Effector memory CD8-positive, alpha-beta T cell (primary cell): ENCODE data around the gene CEACAM3.
"Not testable (repeated sequence)": the region's sequence is repeated elsewhere in the genome, so short reads cannot be mapped to it uniquely, and the experiment has no call there.

ENCODE experiments used
- ATAC-seq: fragments of 150-1000 bp; cut with Tn5 transposase; replicated peaks from 2 replicates; pipeline ENCODE4 v1.10.0; 2021; ENCODE audit warnings: mild to moderate bottlenecking, moderate library complexity
- DNase-seq, 3 experiments: peaks; one replicate each; pipeline ENCODE4 v3.0.0; 2021
- H3K27ac Mint-ChIP-seq, 2 donors: one replicate each; pipeline ENCODE4 v1.8.0; 2022; ENCODE audit warnings: mild to moderate bottlenecking in 2 of 2, mixed read lengths in 2 of 2, moderate library complexity in 2 of 2
- H3K27me3 Mint-ChIP-seq, 2 donors: one replicate each; pipeline ENCODE4 v1.8.0; 2022; ENCODE audit warnings: mixed read lengths in 2 of 2
- H3K36me3 Mint-ChIP-seq: one replicate; pipeline ENCODE4 v1.8.0; 2022; ENCODE audit warnings: mild to moderate bottlenecking, moderate library complexity, mixed read lengths; ENCODE audit not compliant: insufficient read depth
- H3K4me1 Mint-ChIP-seq, 2 donors: one replicate each; pipeline ENCODE4 v1.8.0; 2022; ENCODE audit warnings: low read depth in 2 of 2, mixed read lengths in 2 of 2
- H3K4me3 Mint-ChIP-seq, 2 donors: one replicate each; pipeline ENCODE4 v1.8.0; 2022; ENCODE audit warnings: mild to moderate bottlenecking in 2 of 2, mixed read lengths in 2 of 2, moderate library complexity in 2 of 2
- H3K9me3 Mint-ChIP-seq, 2 donors: one replicate each; pipeline ENCODE4 v1.8.0; 2022; ENCODE audit warnings: mixed read lengths in 2 of 2

Gene CEACAM3

GRCh38 chr19:41776700-41777099 lies 19.7 kb upstream of the CEACAM3 start:
- ATAC-seq (no peak), DNase-seq (no peak)
- peaks cover 10 to 20% of the 10 kb centered on the region in 2 donors for H3K4me1 Mint-ChIP-seq
- H3K36me3 Mint-ChIP-seq: peaks cover 3% of the 10 kb centered on the region
- H3K9me3 Mint-ChIP-seq: no peaks in the 10 kb centered on the region
- H3K27me3 Mint-ChIP-seq: peaks cover 55 to 94% of the 10 kb centered on the region in 2 donors
- H3K4me3 Mint-ChIP-seq: no peak overlapping the region
- H3K27ac Mint-ChIP-seq: no peak overlapping the region

- Mint-ChIP-seq H3K27me3 (peaks cover 63 to 79% of the 10 kb centered on the region in 2 donors), H3K36me3 (no peaks in the 10 kb centered on the region), H3K9me3 (no peaks in the 10 kb centered on the region), H3K4me1 (peaks cover 14 to 15% of the 10 kb centered on the region in 2 donors), H3K4me3 (no peak overlapping the region), H3K27ac (no peak overlapping the region)
- no peak for ATAC-seq
- no peak for DNase-seq
Observed at GRCh38 chr19:41783612-41784011, 12.8 kb upstream of the CEACAM3 start.

- ATAC-seq (no peak), DNase-seq (no peak)
- Mint-ChIP-seq H3K36me3 (no peaks in the 10 kb centered on the region), H3K4me3 (peak overlapping the region; percentile 48 to 49), H3K4me1 (peaks cover 14 to 15% of the 10 kb centered on the region in 2 donors), H3K27me3 (peaks cover 68 to 79% of the 10 kb centered on the region in 2 donors), H3K9me3 (no peaks in the 10 kb centered on the region), H3K27ac (no peak overlapping the region)
Observed at GRCh38 chr19:41784312-41784711, 12.1 kb upstream of the CEACAM3 start.

- H3K9me3 Mint-ChIP-seq: no peaks in the 10 kb centered on the region
- H3K36me3 Mint-ChIP-seq: no peaks in the 10 kb centered on the region
- DNase-seq (no peak), ATAC-seq (peak; percentile 38)
- H3K4me3 Mint-ChIP-seq: peak overlapping the region; percentile 48 to 49
- no peak overlapping the region for H3K27ac Mint-ChIP-seq
- H3K4me1 Mint-ChIP-seq: peaks cover 14 to 15% of the 10 kb centered on the region in 2 donors
- H3K27me3 Mint-ChIP-seq: peaks cover 70 to 79% of the 10 kb centered on the region in 2 donors
Observed at GRCh38 chr19:41784743-41785142, 11.6 kb upstream of the CEACAM3 start.

- ATAC-seq: peak; percentile 94
- DNase-seq: peak; percentile 59 to 67 (median 64)
- Mint-ChIP-seq H3K36me3 (no peaks in the 10 kb centered on the region), H3K4me1 (peaks cover 14 to 15% of the 10 kb centered on the region in 2 donors), H3K9me3 (no peaks in the 10 kb centered on the region), H3K27ac (no peak overlapping the region), H3K27me3 (peaks cover 64 to 74% of the 10 kb centered on the region in 2 donors), H3K4me3 (peak overlapping the region; percentile 48 to 49)
Observed at GRCh38 chr19:41785653-41786052, 10.7 kb upstream of the CEACAM3 start.

- Mint-ChIP-seq H3K4me3 (no peak overlapping the region), H3K9me3 (no peaks in the 10 kb centered on the region), H3K27ac (no peak overlapping the region), H3K27me3 (peaks cover 65 to 76% of the 10 kb centered on the region in 2 donors), H3K36me3 (no peaks in the 10 kb centered on the region), H3K4me1 (peaks cover 14 to 15% of the 10 kb centered on the region in 2 donors)
- DNase-seq (no peak), ATAC-seq (no peak)
Observed at GRCh38 chr19:41787055-41787454, 9.3 kb upstream of the CEACAM3 start.

- H3K27ac Mint-ChIP-seq, ATAC-seq, H3K9me3 Mint-ChIP-seq, H3K4me3 Mint-ChIP-seq, DNase-seq, H3K36me3 Mint-ChIP-seq: not testable (repeated sequence)
- Mint-ChIP-seq H3K4me1 (peaks cover 15% of the 10 kb centered on the region in 2 donors), H3K27me3 (peaks cover 68 to 81% of the 10 kb centered on the region in 2 donors)
Observed at GRCh38 chr19:41788518-41788917, 7.9 kb upstream of the CEACAM3 start.

GRCh38 chr19:41789053-41789452 lies 7.3 kb upstream of the CEACAM3 start:
- not testable (repeated sequence) for H3K4me3 Mint-ChIP-seq, DNase-seq, H3K9me3 Mint-ChIP-seq, ATAC-seq, H3K36me3 Mint-ChIP-seq
- peaks cover 69 to 82% of the 10 kb centered on the region in 2 donors for H3K27me3 Mint-ChIP-seq
- H3K4me1 Mint-ChIP-seq: peaks cover 15% of the 10 kb centered on the region in 2 donors
- H3K27ac Mint-ChIP-seq: peak overlapping the region in 1 of 2 donors; percentile 1

- H3K27me3 Mint-ChIP-seq: peaks cover 61 to 79% of the 10 kb centered on the region in 2 donors
- no peaks in the 10 kb centered on the region for H3K9me3 Mint-ChIP-seq
- H3K36me3 Mint-ChIP-seq: peaks cover 2% of the 10 kb centered on the region
- peak; percentile 50 for ATAC-seq
- no peak overlapping the region for H3K27ac Mint-ChIP-seq
- DNase-seq: peak; percentile 15 to 24 (median 17)
- H3K4me1 Mint-ChIP-seq: peaks cover 0 to 4% of the 10 kb centered on the region in 2 donors
- H3K4me3 Mint-ChIP-seq: no peak overlapping the region
Observed at GRCh38 chr19:41792513-41793413, 3.6 kb upstream of the CEACAM3 start.

- no peak for ATAC-seq
- DNase-seq: no peak
- Mint-ChIP-seq H3K4me3 (no peak overlapping the region), H3K27ac (no peak overlapping the region), H3K4me1 (peaks cover 0 to 4% of the 10 kb centered on the region in 2 donors), H3K27me3 (peaks cover 59 to 77% of the 10 kb centered on the region in 2 donors), H3K36me3 (peaks cover 2% of the 10 kb centered on the region), H3K9me3 (no peaks in the 10 kb centered on the region)
Observed at GRCh38 chr19:41793414-41793727, 3.0 kb upstream of the CEACAM3 start.

- H3K36me3 Mint-ChIP-seq: peaks cover 2% of the 10 kb centered on the region
- ATAC-seq (peak; percentile 92), DNase-seq (peak; percentile 59 to 65 (median 59))
- H3K4me3 Mint-ChIP-seq: no peak overlapping the region
- no peak overlapping the region for H3K27ac Mint-ChIP-seq
- peaks cover 47 to 63% of the 10 kb centered on the region in 2 donors for H3K27me3 Mint-ChIP-seq
- H3K4me1 Mint-ChIP-seq: peaks cover 0 to 4% of the 10 kb centered on the region in 2 donors
- H3K9me3 Mint-ChIP-seq: no peaks in the 10 kb centered on the region
Observed at GRCh38 chr19:41795031-41795461, 1.3 kb upstream of the CEACAM3 start.

GRCh38 chr19:41796901-41797300 lies 514 bp downstream of the CEACAM3 start:
- peaks cover 2% of the 10 kb centered on the region for H3K36me3 Mint-ChIP-seq
- no peak overlapping the region for H3K27ac Mint-ChIP-seq
- H3K4me1 Mint-ChIP-seq: peaks cover 0 to 4% of the 10 kb centered on the region in 2 donors
- peaks cover 45 to 66% of the 10 kb centered on the region in 2 donors for H3K27me3 Mint-ChIP-seq
- DNase-seq (no peak), ATAC-seq (no peak)
- no peak overlapping the region for H3K4me3 Mint-ChIP-seq
- H3K9me3 Mint-ChIP-seq: no peaks in the 10 kb centered on the region

GRCh38 chr19:41799444-41800000 lies 3.1 kb downstream of the CEACAM3 start:
- H3K27me3 Mint-ChIP-seq: peaks cover 26 to 45% of the 10 kb centered on the region in 2 donors

GRCh38 chr19:41801031-41801430 lies 4.6 kb downstream of the CEACAM3 start:
- Mint-ChIP-seq H3K36me3 (no peaks in the 10 kb centered on the region), H3K4me3 (no peak overlapping the region), H3K27me3 (peaks cover 22 to 40% of the 10 kb centered on the region in 2 donors), H3K4me1 (no peaks in the 10 kb centered on the region), H3K27ac (no peak overlapping the region), H3K9me3 (no peaks in the 10 kb centered on the region)
- no peak for ATAC-seq
- DNase-seq: no peak

More at GRCh38 chr19:41799444-41800000, 3.1 kb downstream of the CEACAM3 start:
- H3K36me3 Mint-ChIP-seq: no peaks in the 10 kb centered on the region
- ATAC-seq (no peak), DNase-seq (no peak)
- H3K4me3 Mint-ChIP-seq: no peak overlapping the region
- H3K9me3 Mint-ChIP-seq: no peaks in the 10 kb centered on the region
- no peak overlapping the region for H3K27ac Mint-ChIP-seq
- peaks cover 0 to 3% of the 10 kb centered on the region in 2 donors for H3K4me1 Mint-ChIP-seq
